Activated T-cell treated with anti-CD3 and anti-CD28 coated beads for 4 hours (primary cell): ENCODE data around the gene STARD13.

Source experiments
- DNase-seq: peaks from one replicate; pipeline ENCODE4 v3.0.0-alpha.2; 2020

Gene STARD13

GRCh38 chr13:33303855-33304597 lies 18.5 kb upstream of the STARD13 start:
- DNase-seq, result no peak

DNA sequence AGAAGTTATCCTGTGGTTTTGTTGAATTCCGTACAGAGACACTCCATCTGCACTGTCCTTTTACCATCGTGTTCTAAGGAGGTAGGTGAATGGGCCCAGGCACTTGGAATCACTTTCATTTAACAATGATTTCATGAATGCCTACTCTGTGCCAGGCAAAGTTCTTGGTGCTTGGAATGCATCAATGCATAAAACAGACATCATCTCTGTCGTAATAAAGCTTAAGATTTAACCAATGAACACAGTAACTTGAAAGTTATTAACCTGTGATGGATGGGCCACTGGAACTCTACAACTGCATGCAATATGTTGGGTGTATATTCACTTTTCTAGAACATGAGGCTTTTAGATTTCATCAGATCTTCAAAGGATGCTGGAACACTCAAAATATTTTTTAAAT lies 14.1 kb upstream of the STARD13 start:
- no peak for DNase-seq

GRCh38 chr13:33296793-33297425 lies 11.4 kb upstream of the STARD13 start:
- no peak for DNase-seq

- no peak for DNase-seq
Measured at GRCh38 chr13:33292712-33293111, 7.2 kb upstream of the STARD13 start.

DNA sequence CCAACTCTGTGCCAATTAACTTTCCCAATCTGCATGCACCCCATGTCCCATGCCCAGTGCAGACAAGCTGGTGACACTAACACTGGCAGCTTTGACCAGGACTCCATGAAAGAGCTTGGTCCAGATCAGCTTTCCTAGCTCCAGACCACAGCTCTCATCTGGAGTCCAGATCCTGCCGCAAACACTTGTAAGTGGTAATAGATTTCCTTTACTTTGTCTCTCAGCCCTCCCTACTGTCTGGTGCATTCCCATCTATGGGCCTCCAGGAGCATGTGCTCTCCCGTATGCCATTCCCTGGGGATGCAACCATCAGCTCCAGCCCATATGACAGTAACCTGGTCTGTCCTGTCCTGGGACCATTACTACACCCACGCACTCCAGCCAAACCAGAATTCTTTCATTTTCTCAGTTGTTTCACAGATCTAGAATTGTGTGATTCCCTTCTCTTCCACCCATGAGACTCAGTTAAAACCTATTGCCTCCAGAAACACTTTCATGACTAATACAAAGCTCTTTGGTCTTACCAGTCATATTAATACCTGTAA lies 4.9 kb upstream of the STARD13 start:
- no peak for DNase-seq

- DNase-seq, result no peak
Measured at GRCh38 chr13:33289966-33290365, 4.4 kb upstream of the STARD13 start.

DNA sequence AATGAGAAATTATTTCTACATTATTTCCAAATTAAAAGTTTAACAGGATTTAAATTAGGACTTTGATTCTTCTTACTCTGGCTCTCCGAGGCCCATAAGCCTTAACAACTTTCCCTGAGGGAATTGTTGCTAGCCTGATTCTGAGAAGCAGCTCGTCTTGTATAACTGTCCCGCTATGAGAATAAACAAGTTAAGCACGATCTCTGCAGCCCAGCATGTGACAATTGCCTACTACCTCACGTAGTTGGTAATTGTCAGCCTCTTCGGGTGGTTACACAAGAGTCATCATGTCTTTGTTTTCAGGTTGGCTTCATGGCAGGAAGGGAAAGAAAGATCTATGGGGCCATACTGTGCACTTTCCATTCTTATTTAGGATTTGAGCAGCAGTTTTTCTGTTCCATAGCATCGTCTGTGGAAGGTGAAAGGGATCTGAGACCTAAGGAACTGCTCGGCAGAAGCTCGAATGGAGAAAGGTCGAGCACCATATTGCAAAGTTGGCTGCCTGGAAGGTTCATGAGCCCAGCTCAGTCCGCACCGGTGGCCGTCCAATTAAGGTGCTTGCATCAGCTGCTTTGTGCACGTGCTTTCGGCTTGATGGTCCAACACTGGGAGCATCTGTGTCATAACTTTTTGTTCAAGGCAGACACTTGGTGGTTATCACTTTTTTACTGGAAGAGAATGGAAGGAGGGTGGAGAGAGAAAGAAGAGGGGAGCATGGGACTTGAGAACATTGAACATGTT lies 1.8 kb upstream of the STARD13 start:
- DNase-seq, result no peak

- no peak for DNase-seq
Measured at GRCh38 chr13:33286128-33286527, 573 bp upstream of the STARD13 start.

DNA sequence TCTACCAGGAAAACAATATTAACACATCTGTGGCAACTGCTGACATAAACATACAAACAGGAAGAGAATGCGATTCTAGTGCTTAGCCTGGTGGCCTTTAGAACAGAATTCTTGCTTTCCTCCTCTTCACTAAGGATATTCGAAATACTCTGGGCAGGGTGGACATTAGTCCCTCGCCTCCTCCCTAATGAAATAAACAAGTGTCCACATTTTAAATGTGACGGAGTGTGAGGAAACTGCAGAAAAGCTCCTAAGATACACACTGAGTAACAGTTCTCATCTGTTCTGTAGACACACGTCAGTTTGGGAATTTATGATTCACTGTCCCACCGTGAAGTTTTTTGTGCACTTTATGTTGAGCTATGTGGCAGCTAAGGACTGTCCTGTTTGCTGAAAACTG lies 639 bp downstream of the STARD13 start:
- no peak for DNase-seq

- DNase-seq, result no peak
Measured at GRCh38 chr13:33284031-33284430, 1.5 kb downstream of the STARD13 start.

GRCh38 chr13:33283195-33283911 lies 2.2 kb downstream of the STARD13 start:
- DNase-seq, result no peak

DNA sequence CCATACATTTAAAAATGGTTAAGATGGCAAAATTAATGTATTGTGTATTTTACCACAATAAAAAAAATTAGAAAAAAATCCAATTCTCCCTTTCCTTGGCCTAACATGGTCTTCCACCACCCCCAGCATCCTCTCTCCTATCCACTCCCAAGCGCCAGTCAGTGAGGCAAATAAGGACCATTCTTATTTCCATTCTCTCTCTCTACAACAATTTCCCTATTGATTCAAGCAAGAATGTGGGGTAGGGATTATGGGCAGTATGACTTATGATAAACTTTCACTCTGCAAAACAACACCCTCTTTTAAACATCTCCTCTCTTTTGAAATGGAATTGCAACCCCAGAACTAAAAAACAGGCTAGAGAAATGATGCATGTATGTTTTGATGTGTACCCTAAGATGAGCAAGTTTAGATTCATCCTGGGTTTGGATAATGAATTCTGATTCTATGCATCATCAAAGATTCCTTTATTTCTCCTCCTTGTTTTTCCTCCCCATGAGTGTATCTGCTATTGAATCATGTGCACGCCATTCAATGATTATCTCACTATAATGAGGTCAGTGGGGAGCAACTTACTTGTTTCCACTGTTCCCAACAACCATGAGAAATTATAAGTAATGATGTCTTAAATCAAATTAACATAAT lies 3.5 kb downstream of the STARD13 start:
- no peak for DNase-seq

DNA sequence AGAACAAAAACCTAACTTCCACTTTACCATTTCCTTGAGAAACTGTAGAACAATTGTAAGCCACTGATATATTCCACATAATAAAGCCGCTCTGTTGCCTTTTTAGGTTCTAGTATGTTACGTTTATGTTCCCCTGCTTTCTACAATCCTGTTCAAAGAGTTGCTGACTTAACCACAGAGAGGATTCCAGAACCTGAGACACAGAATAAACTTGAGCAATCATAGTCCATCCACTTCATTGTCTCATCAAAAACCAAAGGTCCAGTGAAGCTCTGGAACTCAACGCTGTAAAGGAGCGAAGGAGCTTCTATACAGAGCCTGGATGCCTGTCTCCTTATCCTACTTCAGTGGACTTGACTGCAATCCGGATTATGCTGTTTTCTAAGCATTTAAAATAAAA lies 4.6 kb downstream of the STARD13 start:
- DNase-seq, result no peak

- no peak for DNase-seq
Measured at GRCh38 chr13:33280279-33280905, 5.2 kb downstream of the STARD13 start.

- no peak for DNase-seq
Measured at GRCh38 chr13:33279414-33280278, 5.9 kb downstream of the STARD13 start.

GRCh38 chr13:33278913-33279312 lies 6.6 kb downstream of the STARD13 start:
- DNase-seq, result no peak

- DNase-seq, result no peak
Measured at GRCh38 chr13:33277946-33278345, 7.6 kb downstream of the STARD13 start.

GRCh38 chr13:33277037-33277740 lies 8.4 kb downstream of the STARD13 start:
- DNase-seq, result no peak

DNA sequence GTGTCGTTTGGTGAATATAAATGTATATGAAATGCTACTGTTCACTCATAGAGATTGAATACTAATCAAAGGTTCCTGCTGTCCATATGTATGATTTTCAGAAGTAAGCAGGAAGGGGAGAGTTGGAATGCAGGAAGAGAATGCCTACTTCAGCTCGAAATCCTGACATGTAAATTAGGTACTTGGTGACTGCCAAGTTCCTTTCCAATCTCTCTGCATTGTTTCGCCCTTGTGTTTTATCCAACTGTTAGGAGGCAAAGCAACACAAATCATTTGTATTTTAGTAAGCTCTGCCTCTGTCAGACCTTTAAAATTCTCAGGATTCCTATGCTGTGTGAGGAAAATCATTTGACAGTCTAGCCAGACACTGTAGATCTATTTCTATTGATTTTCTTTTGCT lies 9.0 kb downstream of the STARD13 start:
- no peak for DNase-seq

DNA sequence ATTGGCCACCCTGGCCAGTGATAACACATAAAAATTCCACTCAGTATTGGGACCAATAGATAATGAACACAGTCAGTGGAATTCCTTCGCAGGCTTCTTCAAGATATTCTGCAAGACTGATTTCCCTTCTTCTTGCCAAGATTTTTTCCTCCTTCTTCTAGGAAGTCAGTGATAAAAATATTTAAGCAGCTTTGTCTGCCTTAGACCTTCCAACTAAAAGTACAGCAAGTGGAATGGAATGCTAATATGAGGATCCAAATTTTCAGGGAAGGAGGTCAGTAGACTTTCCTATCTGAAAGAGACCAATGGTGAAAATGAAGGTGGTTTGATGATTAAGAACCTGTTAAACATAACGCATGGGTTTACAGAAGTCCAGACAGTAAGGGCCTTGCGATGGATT lies 9.6 kb downstream of the STARD13 start:
- DNase-seq, result no peak
